GM12874 (cell line): Measurements from ENCODE around the gene FH.

Source experiments
- TF ChIP-seq, protein P1 (sequence below): IDR thresholded peaks from 2 replicates; pipeline ENCODE4 v1.5.1; 2011; ENCODE audit warnings: low read depth, mild to moderate bottlenecking, control low read depth, low read length, moderate library complexity; ENCODE audit not compliant: insufficient read depth

The FH gene

DNA sequence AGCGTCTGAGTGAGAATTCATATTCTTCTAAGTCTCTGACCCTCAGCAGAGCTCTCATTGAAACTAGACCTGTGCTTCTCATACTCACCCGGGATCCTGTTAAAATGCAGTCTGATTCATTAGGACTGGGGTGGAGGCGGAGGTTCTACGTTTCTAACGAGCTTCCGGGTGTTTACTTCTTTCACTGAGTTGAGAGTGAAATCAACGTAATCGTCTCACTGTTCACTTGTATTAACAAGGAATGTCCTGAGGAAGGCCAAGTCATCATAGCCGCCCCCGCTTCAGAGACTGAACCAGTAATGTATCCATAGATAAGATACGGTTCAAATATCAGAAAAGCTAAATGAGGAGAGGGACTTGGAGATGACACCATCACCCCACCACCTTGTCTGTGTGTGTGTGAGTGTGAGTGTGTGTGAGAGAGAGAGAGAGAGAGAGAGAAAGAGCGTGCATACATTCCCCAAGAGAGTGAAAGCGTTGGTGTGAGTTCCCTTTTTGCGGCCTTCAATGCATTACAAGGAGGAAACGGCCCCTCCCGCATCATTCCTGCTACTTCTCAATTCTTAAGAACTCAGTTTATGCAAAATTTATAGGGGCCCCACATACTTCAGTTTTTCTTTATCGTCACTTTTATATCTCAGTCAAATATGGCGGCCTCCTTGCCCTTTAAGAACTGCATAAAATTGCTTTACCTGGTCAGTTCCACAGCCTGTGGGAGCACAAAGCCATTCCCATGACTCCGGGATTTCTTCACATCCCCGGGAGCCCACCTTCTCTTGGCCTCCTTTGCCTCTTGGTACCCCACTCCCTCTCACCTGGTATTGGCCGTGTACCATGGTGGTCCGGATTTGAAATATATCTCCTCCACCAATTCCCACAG is 32.4 kb upstream of the FH start:
- TF ChIP-seq, protein P1, sequence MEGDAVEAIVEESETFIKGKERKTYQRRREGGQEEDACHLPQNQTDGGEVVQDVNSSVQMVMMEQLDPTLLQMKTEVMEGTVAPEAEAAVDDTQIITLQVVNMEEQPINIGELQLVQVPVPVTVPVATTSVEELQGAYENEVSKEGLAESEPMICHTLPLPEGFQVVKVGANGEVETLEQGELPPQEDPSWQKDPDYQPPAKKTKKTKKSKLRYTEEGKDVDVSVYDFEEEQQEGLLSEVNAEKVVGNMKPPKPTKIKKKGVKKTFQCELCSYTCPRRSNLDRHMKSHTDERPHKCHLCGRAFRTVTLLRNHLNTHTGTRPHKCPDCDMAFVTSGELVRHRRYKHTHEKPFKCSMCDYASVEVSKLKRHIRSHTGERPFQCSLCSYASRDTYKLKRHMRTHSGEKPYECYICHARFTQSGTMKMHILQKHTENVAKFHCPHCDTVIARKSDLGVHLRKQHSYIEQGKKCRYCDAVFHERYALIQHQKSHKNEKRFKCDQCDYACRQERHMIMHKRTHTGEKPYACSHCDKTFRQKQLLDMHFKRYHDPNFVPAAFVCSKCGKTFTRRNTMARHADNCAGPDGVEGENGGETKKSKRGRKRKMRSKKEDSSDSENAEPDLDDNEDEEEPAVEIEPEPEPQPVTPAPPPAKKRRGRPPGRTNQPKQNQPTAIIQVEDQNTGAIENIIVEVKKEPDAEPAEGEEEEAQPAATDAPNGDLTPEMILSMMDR: no peak

GRCh38 chr1:241550318-241550717 is 30.8 kb upstream of the FH start:
- TF ChIP-seq, protein P1: no peak

DNA sequence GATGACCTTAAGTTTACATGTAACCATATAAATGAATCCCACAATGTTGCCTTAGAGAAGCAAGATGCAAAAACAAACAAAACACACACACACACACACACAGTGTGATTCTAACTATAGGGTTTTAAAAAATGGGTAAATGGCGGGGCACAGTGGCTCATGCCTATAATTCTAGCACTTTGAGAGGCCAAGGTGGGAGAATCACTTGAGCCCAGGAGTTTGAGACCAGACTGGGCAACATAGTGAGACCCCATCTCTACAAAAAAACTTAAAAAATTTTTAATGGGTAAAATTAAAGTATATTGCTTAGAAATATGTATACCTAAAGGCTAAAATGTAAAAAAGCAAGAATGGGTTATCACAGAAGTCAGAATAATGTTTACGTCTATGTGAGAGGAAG is 28.5 kb upstream of the FH start:
- TF ChIP-seq, protein P1: no peak

GRCh38 chr1:241542199-241542907 is 22.8 kb upstream of the FH start:
- TF ChIP-seq, protein P1: no peak

DNA sequence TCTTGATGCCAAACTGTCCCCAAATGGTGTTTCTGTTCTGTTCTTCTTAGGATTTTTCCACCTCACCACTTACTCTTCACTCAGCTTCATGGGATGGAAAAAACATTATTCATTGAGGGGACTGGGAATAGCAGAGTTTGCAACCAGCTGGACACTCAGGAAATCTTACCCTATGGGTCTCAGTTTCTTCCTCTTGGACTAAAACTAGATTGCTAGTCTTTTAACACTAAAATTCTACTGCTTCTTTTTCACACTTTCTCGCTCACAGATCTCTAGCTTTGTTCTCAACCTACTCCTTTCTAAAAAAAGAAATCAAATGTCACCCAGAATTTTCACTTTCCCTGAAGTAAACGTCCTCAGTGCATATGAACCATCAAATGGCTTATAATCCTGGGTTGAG is 17.4 kb upstream of the FH start:
- TF ChIP-seq, protein P1: no peak

DNA sequence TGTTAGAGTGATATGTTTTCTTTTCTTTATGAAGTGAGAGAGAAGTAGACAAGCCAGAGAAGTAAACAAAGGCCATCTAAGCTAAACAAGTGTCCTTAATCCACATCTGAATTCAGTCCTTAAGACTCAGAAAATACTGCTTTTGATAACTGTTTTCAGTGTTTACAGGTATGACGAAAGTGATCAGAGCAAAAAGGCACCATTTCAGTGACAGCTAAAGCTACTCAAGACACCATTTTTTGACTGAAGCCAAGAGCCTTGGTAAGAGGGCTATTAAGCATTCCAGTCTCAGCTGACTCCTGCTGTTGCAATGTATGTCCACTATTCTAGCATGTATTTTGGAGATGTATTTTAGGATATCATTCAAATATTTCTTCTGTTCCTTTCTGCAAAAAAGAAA is 16.7 kb upstream of the FH start:
- TF ChIP-seq, protein P1: no peak

GRCh38 chr1:241533326-241534115 is 14.0 kb upstream of the FH start:
- TF ChIP-seq, protein P1: no peak
